ENCODE measurements around the gene FCRL5.

Gene FCRL5

DNA sequence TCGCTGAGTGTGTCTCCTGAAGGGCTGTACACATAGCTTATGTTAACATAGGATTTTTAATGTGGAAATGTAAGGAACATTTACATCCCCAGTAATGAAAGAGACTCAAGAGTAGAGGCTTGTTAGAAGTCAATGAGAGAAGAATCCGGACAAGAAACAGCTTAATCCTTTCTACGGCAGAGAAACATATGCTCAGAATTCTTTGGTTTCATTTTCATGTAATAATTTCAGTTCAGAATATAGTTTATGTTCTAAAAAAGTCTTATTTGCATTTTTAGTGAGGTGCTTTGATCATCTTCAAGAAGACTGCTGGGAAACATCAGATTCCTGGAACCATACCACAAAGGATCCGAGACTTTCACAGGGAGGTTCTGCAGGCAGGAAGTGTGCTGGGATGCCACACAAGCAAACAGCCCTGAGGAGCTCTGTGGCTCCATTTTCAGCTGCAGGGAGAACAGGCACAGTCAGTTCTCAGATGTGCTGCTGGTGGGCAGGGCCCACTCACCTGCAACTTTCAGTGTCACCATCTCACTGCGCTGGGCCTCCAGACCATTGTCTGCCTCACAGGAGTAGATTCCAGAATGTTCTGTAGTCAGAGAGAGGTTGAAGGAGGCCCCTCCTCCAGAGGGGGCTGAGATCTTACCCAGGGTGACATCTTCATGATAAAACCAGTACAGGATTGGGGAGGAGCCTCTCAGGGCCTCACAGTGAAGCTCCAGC, 28.4 kb downstream of the FCRL5 start:
- no peak for DNase-seq

DNA sequence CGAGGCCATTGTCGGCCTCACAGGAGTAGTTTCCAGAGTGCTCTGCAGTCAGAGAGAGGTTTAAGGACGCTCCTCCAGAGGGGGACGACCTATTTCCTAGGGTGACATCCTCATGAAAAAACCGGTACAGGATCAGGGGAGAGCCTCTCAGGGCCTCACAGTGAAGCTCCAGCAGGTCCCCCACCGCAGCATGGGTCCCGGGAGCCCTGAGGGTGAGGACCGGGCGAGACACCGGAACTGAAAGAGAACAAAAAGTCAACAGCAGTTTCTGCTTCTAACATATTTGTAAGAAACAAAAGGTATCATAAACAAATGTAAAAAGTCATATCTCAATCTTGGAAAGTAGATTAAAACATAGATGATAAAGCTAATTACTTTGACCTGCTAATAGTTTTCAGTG, 31.3 kb downstream of the FCRL5 start:
- DNase-seq = no peak

DNA sequence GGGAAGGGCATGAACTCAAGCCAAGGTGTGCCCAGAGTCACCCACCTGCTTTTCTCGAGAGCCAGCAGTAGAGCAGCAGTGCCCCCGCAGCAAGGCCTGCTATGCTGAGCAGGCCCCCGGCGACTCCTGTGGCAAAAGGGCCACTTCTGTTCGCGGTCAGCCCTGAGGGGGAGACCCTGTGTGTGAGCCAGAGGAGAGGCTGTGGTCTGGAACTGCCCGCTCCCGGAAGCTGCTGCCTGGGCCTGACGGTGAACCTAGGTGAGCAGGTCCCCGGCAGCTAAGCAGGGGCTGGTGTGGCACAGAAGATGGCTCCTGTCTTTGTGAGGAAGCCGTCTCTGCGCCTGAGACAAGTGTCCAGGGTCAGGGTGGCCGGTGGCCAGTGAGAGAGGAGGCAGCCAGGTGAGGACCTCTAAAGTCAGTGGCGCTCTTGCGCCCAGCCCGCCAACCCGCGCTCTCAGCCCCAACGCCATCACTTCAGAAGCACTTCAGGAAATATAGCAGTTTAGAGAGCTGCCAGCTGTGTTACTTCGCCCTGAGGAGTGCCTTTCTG, 31.9 kb downstream of the FCRL5 start:
- no peak for DNase-seq

DNA sequence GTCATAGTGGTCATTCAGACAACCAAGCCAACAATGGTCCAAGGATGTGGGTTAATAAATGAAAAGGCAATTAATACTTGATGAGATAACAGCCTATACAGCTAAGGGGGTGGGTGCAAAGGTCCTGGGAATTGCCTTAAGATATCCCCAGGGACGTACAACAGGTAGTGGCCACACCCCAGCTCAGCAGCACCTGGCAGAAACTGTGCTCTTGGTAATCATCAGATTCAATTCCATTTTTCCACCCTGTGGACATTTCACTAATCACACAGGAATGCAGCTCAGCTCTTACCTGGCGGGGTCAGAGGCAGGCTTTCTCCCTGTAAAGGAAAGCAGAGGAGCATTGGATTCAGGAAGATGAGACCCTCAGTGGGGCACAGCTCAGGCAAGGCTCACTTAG, 32.9 kb downstream of the FCRL5 start:
- DNase-seq = no peak

DNA sequence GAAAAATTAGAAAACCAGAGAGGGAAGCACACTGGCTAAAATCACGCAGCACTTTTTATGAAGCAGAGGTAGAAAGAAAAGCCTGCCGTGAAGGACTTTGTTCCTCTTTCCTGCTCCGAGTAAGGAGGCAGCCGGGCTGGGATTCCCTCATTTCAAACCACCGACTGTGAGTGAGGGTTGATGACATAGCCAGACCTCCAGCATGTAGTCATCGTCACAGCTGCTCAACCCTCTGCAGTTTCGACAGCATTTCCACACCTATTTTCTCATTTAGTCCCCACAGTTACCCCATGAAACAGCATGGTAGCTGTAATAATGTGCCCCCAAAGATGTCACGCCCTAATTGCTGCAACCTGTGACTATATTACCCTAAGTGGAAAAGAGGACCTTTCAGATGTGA, 35.3 kb downstream of the FCRL5 start:
- peak; percentile 91 for DNase-seq

DNA sequence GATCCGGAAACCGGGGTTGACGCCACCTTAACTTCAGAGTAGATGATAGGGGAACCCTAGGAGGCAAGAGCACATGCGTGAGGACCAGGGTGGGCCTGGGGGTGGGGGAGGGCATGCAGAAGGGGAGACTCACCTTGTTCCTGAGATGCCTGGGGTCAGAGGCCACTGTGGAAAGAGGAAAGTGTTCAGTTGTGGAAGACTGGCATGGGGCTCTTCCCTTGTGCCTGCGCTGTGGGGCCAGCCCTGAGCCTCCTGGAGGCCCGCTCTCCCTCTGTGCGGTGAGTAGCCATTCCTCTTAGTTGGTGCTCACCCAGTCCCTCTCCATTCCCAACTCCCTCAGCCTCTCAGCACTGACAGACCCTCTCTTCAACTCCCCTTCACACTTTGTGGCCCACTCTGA, 36.6 kb downstream of the FCRL5 start:
- no peak for DNase-seq

DNA sequence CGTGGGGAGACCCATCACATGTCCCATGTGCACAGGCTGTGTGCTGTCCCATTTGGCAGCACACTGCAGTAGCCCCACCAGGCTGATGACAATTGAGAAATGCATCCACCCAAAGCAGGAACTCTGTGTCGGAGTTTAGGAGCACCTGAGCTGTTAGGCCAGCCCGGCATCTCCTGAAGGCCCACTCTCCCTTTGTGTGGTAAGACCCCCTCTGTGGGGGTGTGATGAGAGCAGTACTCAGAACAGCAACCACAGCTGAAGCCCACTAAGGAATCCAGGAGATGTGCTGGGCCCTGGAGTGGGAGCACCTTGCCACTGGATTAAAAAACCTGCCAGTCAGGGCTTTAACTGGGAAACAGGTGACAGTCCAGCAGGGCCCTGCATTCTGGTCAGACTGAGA, 37.2 kb downstream of the FCRL5 start:
- no peak for DNase-seq

DNA sequence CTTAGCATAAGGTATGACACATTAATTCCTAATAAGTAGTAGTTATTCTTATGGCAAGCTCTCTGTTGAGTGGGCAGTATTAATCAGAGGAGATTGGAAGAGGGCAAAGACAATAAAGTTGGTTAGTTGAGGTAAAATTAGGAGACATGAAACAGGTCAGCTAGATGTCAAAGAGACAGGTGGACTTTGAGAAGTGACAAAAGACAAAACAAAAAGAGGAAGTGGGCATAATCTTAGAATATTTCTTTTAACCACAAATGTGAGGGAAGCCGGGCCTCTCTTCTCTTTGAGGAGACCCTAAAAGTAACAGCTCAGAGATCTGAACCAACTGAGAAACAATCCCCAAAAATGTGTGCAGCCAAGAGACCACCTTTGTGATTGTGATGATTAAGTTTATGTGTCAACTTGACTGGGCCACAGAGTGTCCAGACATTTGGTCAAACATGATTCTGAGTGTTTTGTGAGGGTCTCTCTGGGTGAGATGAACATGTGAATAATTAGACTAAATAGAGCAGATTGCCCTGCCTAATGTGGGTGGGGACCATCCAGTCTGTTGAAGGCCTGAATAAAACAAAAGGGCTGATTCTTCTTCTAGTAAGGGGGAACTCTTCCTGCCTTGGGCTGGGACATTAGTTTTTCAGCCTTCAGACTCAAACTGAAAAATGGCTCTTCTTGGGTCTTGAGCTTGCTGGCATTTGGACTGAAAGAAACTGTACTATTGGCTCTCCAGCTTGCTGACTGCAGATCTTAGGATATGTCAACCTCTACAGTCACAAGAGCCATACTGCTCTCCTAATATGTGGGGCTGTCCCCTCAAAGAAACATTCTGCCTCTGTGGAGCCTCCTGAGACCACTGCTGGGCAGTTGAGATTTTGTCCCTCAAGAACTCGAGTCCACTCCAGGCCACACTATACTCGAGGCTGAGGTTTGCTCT, 40.0 kb downstream of the FCRL5 start:
- peak; percentile 52 for DNase-seq

DNA sequence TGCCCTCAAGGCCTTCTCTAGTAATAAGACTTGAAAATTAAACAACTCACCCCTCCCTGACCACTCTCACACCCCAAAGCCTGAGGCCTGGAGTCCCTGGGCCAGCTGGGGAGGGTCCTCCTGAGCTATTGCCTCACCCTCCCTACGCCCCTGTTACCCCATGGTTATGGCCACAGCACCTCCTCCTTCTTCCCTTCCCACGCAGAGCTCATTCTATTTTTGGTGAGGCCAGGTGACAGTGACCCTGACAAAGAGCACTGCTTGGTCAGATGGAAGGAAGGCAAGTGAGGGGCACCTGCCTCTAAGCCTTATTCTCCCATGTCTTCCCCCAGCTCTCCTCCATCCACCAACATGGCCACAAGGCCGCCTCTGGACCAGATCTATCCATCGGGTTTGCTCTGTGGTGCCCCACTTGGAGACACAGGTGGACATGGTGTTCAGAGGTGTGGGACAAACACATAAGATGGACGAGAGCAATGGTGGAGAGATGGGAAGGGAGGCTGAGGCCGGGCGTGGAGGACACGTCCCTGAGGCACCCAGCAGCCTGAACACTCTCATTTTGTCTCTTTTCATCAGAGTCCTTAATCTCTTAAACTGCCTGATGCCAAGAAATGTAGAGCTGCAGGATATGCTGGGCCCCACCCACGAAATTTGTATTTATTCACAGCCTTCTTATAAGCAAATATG, 42.6 kb downstream of the FCRL5 start:
- no peak for DNase-seq

DNA sequence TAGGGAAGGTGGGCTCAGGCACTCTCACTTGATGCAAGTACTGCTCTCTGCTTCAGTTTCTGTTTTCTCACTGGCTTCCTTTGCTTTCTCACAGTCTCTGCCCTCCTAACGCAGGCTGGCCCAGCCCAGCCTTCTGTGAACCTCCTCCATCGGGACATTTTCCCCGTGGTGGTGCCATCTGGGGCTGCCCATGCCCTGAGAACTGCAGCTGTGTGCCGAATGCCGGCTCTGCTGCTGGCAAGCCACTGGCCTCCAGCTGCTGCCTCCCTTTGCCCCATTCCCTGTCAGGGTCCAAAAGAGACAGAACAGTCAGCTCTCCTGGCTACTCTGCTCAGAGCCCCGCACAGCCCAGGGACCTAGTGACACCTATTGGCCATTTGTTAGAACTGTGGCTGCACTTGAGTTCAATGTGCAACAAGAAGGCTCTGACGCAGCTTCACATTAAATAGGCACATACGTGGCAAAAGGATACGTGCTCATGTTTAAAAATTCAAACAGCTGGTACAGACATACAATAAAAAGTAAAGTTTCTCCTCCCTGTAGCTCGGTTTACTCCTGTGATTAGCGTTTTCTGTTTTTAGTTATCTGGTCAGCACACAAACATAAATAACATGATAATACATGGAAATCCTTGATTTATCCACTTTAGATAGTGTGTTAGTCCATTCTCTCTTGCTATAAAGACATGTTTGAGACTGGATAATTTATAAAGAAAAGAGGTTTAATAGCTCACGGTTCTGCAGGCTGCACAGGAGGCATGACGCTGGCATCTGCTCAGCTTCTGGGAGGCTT, 46.6 kb downstream of the FCRL5 start:
- DNase-seq = peak; percentile 64

DNA sequence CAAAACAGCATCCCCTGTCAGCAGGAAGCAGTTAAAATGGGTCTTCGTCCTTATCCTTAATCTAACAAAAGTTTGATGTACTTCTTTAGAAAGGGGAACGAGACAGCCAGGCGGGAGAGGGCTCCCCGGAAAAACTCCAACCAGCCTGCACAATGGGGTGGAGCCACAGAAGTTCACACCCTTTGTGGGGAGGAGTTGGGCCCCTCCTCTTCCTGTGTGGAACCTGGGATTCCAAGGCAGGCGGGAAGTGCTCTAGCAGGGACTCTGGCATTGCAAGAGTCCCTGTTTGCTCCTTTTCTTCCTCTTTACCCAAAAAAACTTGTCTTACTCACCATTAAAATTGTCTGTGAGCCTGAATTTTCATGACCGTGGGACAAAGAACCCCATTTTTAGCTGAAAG, 47.7 kb downstream of the FCRL5 start:
- DNase-seq = peak; percentile 70

DNA sequence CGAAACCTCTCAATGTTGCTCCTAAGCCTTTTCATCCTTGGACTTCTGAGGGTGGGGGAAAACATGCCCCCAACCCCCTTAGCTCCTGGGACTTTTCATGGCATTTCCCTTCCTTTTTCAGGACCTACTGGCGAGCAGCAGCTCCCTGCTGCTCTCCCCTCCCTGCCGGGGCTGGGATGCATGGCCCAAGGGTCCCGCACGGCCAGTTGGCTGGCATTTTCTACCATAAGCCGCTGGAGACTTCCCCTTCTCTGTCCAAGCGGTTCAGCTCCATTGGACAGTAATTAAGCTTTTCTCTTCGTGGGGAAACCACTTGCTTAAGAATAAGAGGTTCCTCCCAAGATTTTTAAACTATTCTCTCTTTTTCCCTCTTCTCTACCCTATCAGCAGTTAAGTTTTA, 52.8 kb downstream of the FCRL5 start:
- no peak for DNase-seq

DNA sequence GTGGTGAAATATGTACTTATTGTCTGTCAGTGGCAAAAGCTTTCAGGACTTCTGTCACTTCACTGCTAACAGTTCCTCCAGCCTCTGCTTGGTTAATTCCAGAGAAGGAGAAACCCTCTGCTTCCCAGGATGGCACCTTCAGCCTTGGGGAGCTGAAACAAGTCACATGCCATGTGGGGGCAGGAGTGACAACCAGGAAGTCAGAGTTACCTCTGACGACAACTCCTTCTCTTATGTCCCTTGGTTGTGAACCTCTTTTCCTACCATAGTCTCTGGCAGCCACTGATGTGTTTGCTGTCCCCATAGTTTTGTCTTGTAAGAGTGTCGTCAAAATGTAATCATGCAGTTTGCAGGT, 53.6 kb downstream of the FCRL5 start:
- DNase-seq = no peak

DNA sequence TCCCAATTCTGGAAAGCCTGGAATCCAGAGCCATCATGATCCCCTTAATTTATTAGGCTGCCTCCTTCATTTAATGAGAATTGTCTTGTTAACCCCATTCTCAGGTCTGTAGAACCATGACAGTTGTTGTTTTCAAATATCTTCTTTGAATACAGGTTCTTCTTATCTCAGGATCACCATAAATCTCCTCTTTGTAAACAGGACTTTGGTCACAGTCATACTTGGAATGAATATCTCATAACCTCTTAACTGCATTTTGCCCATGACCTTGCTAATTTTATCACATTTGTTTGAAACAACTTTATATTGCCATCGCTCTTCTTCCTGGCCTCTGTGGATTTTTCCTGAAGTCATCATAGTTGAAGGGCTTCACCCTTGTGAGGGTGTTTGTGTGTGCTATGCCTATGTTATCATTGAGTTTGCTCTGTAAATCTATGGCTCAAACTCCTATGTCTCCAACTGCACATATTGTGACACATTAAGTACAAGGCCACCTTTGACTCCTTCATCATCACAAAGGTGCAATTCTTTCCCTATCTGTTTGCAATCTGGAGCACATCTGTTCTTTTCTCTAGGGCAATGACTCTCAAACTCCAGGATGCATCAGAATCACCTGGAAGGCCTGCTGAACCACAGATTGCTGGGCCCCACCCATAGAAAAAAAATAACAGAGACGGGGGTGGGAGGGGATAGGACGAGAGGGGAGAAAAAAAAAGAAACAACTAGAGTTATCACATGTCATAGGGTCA, 54.2 kb downstream of the FCRL5 start:
- DNase-seq = no peak

DNA sequence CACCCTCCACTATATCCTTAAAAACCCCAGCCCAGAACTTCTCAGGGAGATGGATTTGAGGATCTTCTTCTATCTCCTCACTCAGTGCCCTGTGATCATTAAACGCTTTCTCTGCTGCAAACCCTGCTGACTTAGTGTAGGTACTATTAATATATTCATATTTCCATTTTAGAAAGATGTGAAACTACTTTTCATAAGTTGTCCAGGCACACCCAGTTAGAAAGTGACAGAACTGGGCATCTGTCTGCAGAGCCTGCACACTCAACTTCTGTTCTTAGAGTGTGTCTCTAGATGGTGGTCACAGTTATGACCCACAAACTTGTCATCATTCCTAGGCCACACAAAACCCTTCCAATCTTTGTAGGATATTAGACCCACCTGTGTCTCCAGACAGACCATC, 55.0 kb downstream of the FCRL5 start:
- DNase-seq = no peak

DNA sequence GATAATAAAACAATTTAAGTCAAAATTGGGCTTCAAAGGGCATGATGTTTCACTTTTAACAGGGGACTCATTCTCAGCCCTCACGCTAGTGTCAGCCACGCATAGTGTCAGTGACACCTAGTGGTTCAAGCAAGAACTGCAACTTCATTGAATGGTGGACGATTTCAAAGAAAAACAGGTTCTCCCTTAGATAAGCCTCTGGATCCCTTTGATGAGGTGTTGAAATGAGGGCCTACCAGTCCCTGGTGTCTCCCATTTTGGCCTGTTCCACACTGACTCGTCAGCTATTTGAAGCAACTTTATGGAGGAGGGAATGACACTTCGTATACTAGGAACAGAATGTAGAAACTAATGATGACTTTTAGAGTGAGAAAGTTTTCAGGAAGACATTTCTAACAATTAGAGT, 56.2 kb downstream of the FCRL5 start:
- DNase-seq = peak; percentile 30

DNA sequence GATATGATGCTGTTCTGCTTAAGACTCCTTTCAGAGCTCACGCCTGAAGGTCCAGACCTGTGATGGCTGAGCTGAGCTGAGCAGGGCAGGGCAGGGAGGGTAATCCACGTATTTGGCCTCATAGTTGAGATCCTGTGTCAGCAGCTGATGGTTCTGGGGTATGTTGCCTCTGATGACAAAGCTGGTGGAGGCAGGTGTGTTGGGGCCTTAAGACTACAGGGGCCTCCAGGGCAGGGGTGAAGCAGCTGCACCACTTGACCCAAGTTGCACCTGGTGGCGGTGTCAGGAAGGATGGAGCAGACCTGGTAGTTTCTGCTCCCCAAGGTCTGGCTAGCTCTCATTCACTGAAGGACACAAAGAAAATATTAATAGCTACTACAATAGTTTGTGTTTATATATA, 57.0 kb downstream of the FCRL5 start:
- no peak for DNase-seq

DNA sequence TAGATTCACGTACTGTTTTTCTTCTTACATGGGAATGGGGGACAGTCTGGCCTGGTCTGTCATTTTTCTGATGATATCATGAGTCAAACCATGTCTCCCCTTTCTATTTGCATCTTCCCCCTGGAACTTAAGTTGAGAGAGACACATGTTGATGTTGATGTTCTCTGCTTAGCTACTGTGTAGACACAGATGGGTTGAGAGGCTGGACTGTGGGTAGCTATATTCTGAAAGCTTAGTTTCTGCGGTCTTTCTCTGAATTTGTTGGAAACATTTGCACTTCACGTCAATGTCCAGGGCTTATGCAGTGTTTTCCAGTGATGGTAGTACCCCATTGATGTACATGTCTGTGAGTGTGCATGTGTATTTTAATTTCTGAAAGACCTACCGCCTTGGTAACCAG, 58.2 kb downstream of the FCRL5 start:
- no peak for DNase-seq

DNA sequence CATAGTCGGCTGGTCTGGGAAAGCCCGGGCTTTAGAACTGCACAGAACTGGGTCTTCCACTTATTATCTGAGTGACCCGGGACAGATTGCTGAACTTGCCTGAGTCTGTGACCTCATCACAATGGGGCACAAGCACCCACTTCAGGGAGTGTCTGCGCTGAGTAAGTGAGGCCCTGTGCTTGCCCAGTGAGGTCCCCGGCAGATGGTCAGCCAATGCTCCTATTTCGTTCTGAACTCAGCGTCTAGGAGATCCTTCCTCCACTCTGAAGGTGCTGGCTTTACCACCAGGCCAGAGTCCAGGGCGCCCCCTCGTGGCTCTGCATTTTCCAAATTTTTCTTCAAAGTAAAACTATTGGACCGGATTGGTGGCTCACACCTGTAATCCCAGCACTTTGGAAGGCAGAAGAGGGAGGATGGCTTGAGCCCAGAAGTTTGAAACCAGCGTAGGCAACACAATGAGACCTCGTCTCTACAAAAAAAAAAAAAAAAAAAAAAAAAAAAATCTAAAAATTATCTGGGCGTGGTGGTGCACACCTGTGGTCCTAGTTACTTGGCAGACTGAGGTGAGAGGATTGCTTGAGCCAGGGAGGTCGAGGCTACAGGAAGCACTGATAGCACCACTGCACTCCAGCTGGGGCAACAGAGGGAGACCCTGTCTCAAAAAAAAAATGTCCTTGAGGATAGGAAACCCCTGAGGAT, 61.7 kb downstream of the FCRL5 start:
- peak; percentile 55 for DNase-seq

DNA sequence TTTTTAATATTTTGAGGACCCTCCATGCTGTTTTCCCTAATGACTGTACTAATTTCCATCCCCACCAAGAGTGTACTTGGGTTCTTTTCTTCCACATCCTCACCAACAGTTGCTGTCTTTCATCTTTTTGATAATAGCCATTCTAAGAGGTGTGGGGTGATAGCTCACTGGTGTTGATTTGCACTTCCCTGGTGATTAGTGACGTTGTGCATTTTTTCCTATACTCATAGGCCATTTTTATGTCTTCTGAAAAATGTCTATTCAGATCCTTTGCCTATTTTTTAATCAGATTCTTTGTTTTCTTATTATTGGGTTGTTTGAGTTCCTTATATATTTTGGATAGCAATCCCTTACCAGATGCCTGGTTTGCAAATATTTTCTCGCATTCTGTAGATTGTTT, 64.2 kb downstream of the FCRL5 start:
- DNase-seq = no peak

DNA sequence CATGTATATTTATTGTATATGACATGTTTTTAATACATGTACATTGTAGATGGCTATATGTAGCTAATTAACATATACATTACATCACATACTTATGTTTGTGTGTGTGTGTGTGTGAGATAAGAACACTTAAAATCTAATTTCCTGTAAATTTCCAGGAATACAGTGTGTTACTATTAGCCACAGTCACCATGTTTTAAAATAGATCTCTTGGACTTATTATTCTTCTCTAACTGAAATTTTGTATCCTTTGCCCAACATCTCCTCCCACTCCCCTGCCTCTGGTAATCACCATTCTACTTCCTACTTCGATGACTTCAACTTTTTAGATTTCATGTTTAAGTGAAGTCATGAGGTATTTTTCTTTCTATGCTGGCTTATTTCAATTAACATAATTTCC, 64.8 kb downstream of the FCRL5 start:
- peak; percentile 24 for DNase-seq
